Keratinocyte (primary cell): ENCODE data around the gene AHCTF1.

Source experiments
- EZH2 ChIP-seq: IDR thresholded peaks from one replicate; pipeline ENCODE4 v1.6.1; 2012; ENCODE audit warnings: inconsistent platforms, mild to moderate bottlenecking, low read length, moderate library complexity
- TF ChIP-seq, protein P1 (sequence below), 3 experiments: IDR thresholded peaks in 1 of 3; conservative IDR thresholded peaks in 1 of 3; optimal IDR thresholded peaks in 1 of 3; 2 replicates in 2 of 3; 3 replicates in 1 of 3; pipeline versions ENCODE3 to v1.5.1; 2011; ENCODE audit warnings: low read length in 3 of 3, mild to moderate bottlenecking in 3 of 3, moderate library complexity in 2 of 3, control low read depth in 1 of 3, inconsistent platforms in 1 of 3; ENCODE audit not compliant: insufficient read depth in 2 of 3; ENCODE audit errors: extremely low read depth in 1 of 3

DNA sequence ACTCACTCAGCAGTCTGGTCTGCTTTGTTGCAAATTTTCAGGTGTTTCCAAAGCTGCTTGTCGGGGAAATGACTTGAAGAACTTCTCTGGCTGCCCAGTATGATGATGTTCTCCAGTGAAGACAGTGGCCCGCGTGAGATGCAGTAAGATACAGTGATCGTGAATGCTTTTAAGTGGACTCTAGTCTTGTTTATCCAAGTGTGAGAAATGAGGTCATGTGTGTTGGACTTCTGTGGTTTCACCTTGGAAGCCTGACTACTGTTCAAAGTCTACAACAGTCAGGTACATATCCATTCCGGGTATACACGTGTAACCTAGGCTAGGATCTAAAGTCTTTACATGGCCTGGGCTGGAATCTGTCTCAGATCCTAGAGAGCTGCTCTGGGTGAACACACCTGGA is 47.0 kb upstream of the AHCTF1 start:
- TF ChIP-seq, protein P1, sequence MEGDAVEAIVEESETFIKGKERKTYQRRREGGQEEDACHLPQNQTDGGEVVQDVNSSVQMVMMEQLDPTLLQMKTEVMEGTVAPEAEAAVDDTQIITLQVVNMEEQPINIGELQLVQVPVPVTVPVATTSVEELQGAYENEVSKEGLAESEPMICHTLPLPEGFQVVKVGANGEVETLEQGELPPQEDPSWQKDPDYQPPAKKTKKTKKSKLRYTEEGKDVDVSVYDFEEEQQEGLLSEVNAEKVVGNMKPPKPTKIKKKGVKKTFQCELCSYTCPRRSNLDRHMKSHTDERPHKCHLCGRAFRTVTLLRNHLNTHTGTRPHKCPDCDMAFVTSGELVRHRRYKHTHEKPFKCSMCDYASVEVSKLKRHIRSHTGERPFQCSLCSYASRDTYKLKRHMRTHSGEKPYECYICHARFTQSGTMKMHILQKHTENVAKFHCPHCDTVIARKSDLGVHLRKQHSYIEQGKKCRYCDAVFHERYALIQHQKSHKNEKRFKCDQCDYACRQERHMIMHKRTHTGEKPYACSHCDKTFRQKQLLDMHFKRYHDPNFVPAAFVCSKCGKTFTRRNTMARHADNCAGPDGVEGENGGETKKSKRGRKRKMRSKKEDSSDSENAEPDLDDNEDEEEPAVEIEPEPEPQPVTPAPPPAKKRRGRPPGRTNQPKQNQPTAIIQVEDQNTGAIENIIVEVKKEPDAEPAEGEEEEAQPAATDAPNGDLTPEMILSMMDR (optimal IDR thresholded peaks at IDR 0.05 in 1 of 3, IDR thresholded peaks at IDR 0.05 in 1 of 3, conservative IDR thresholded peaks at IDR 0.05 in 1 of 3; ENCODE audit: extremely low read depth in 1 of 3, insufficient read depth in 2 of 3, low read length in 3 of 3): no peak
- no peak for TF ChIP-seq EZH2
